GM18499 (cell line): ENCODE data around the gene OMG.
"Not testable (repeated sequence)": the region's sequence is repeated elsewhere in the genome, so short reads cannot be mapped to it uniquely, and the experiment has no call there.

Source experiments
- ATAC-seq: cut with Tn5 transposase; IDR thresholded peaks from one replicate; pipeline ENCODE4 v1.9.1; 2021; ENCODE audit warnings: moderate number of reproducible peaks; ENCODE audit not compliant: insufficient read depth, unreplicated experiment

The OMG gene

GRCh38 chr17:31309556-31309955 is 12.5 kb upstream of the OMG start:
- no peak for ATAC-seq

DNA sequence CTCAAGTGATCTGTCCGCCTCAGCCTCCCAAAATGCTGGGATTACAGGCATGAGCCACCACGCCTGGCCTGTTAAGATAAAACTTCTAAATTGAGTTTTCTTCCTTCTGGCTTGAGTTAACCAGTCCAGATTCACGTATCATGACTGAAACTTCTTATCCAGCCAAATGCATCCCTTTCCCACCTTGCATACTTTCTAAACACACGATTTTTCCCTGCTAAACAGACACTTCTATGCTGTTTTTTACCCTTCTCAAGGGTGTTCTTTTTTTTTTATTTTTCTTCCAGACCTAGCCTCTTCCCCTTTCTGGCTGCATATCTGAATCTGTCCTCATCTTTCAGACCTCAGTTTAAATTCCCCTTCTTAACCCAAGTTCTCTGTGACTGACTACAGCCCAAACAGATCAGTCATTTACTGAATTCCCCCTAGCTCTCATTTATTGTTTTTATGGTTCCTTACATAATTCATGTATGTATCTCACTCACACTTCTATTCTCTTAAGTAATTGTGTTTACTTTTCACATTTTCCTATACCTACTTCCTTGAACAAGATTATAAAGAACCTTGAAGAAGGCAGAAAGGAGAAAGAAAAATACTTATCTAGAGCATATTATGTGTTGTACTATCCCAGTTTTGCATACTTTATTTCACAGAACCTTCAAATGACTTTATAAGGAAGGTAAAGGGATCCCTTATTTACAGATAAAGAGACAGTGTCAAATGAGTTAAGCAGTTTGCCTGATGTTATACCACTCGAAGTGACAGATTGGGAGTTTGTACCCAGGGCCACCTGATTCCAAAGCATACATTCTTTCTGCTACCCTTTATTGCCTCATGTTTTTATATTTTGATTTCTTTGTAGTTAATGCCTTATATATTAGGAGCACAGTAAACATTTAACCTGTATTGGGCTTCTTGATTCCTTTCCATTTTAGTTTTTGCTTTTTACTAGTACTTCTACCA is 11.6 kb upstream of the OMG start:
- no peak for ATAC-seq

DNA sequence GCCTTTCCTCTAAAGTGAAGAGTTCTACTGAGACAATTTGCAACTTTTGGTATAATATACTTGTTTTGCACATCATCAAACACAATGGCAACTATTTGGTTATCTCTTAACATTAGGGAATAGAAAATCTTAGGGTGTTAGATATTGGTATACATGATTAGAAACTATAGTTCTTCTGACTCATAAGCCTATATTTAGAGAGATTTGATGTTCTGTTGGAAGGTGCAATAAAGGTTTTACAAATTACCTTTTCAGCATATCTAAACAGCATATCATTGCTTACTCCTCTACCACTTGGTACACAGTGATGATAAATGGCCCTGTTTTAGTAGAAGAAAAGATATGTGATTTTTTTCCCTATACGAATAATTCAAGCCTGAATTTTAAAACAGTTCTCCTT is 10.6 kb upstream of the OMG start:
- no peak for ATAC-seq

- no peak for ATAC-seq
Measured at GRCh38 chr17:31299624-31300023, 2.6 kb upstream of the OMG start.

- ATAC-seq = no peak
Measured at GRCh38 chr17:31296142-31296541, 897 bp downstream of the OMG start.

GRCh38 chr17:31295489-31295871 is 1.6 kb downstream of the OMG start:
- no peak for ATAC-seq

DNA sequence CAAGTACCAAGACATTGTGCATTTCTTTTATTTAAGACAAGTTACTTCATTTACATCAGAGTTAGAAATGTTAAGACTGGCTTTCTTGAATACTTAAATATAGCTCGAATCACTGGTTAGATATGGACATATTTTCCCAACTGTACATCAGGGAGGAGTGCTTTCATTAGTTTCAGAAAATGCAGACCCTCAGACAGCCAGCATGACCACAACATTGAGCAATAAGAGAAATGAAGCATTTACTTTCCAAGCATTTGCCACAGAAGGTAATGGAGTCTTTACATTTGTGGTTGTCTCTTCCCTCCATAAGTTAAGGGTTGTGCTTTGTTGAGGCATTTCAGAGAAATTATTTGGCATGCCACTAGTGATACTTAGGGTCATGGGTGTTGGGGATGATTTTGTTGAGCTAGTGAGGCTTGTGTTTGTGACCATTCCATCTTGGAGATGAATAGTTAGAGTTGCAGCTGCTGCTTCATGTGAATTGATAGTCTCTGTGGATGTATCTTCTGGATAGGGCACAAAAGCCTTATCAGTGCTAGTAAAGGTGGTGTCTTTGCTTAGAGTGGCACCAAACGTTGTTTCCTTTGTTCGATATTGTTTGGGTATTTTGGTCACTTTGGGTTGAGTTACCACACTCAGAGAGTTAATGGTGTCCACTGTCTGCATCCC is 2.1 kb downstream of the OMG start:
- no peak for ATAC-seq

DNA sequence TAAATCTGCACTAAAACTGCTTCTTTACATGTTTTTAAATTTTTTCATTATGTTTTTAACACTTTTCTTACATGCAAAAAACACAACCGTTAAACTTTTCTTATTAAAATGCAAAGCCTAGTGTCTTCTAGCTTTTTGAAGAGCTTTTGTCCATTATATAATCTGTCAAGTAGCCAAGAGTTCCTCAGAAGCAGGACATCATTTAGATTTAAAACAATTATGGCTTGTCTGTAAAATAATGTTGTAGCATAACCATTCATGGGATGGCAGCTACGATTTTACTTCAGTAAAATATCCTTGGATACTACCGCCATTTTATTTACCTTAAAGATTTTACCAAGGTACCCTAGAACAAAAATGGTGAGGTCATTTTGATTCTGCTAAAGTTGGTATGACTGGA is 2.8 kb downstream of the OMG start:
- no peak for ATAC-seq

GRCh38 chr17:31293581-31293980 is 3.5 kb downstream of the OMG start:
- no peak for ATAC-seq

DNA sequence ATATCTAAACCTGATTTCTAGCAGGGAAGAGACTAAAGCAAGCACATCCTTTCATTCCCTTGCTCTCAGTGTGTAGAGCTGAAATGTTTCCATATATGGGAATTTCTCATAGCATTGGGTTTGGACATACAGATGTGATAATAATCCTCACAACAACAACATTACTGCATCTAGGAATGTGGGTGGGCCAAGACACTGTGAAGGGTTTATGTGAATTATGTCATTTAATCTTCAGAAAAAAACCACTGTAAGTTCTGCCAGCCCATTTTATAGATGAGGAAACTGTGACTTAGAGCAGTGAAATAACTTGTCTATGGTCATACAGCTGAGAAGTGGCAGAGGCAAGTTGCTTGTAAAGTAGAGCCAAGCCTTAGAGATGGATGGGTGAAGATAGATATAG is 5.2 kb downstream of the OMG start:
- no peak for ATAC-seq

DNA sequence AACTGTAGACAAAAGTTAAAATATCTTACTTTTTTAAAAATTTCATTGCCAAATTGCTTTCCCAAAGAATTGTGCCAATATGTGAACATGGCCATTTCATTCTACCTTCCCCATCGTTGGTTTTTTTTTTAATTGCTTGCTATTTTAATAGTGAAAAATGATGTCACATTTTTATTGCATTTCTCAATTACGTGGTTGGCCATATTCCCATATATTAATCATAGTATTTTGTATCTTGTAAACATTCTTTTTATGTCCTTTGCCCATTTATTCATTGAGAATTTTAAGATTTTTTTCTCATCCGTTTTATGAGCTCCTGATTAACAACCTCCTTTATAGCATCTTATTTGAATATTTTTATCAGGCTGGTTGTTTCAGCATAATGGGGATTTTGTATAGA is 7.2 kb downstream of the OMG start:
- ATAC-seq = no peak

DNA sequence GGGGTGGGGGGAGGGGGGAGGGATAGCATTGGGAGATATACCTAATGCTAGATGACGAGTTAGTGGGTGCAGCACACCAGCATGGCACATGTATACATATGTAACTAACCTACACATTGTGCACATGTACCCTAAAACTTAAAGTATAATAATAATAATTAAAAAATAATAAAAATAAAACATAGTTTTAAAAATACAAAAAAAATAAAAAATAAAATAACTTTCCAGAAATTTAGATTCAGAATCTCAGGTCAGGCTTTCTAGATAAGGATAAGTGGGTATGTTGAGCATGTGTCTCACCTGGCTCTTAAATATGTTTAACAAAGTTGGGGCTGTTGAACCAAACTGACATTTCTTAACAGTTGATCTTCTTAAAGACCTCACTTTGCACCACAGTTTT is 9.1 kb downstream of the OMG start:
- ATAC-seq = not testable (repeated sequence)

GRCh38 chr17:31286587-31286986 is 10.5 kb downstream of the OMG start:
- ATAC-seq = no peak

GRCh38 chr17:31283841-31284240 is 13.2 kb downstream of the OMG start:
- ATAC-seq = no peak

DNA sequence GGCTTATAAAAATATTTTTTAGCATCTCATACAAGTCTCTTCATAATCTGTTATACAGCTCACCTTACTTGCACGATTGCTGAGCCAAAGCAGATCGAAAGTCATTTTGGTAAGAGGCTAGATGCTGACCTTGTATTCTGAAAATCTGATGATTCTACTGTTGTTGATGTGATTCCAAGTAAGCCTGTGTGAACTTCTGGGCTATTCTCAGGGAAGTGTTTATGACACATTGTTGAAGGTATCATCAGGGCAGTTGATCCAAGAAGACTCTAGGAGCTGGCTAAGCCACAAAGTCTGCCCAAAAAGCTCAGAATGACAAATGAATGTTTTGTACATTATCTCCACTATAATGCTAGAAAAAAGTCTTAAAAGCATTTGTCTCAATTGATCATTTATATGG is 16.0 kb downstream of the OMG start:
- ATAC-seq = no peak

DNA sequence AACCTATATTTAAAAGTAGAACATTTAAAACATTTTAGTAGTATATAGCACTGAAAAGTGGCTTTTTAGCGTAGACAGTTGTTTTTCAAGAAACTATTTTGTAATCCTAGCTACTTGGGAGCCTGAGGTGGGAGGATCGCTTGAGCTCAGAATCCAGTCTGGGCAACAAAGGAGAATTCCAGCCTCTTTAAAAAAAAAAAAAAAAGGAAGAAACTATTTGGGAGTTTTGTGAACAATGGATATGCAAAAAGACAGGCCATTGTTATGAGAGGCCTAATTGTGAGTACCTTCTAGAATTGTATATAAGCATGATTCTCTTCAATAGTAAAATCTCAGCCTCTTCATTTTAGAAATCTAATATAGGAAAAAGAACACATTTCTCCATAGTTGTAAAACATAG is 17.6 kb downstream of the OMG start:
- no peak for ATAC-seq

DNA sequence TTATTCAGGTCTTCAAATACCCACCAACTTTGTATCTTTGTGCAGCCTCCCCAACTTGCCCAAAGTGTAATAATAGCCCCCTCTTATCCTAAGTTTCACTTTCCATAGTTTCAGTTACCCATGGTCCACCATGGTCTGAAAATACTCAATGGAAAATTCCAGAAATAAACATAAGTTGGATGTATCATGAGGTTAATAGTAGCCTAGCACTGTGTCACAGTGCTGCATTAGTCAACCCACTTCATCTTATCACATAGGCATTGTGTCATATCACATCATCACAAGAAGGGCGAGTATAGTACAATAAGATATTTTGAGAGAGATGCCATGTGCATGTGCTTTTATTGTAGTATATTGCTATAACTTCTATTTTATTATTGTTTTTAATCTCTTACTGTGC is 21.9 kb downstream of the OMG start:
- no peak for ATAC-seq

DNA sequence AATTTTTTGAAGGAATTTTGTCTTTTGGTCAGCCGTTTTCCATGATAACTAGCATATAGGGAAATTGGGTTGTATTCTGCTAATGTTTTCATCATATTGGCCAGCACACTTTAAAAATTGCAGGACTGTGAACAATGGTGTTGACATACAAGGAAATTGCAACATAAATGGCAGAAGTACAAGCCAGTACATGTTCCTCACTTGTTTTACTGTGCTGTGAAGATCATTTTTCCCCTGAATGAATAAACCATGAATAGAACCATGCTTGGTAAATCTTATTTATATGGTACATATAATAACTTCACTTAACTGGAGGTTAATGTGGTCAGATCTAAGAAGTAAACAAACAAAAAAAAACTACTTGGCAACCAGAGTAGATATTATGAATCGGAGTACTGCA is 22.8 kb downstream of the OMG start:
- ATAC-seq = no peak

DNA sequence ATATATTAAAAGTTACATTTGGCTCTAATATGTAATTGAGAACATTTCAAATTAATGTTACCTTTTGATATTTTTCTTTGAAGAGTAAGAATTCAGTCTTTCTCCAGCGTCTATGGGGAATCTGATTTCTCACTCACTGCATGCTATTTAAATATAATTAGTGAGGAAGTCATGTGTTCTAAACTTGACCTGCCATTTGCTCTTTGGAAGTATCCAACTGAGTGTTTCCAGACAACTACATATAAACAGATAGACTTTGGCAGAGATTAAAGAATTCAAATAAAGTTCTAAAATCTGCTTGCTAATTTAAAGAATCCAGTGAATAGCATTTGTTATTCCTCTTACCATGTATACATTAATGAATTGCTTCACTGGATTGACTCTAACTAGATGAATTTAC is 23.5 kb downstream of the OMG start:
- no peak for ATAC-seq

GRCh38 chr17:31272803-31273202 is 24.2 kb downstream of the OMG start:
- ATAC-seq = no peak

GRCh38 chr17:31272236-31272635 is 24.8 kb downstream of the OMG start:
- no peak for ATAC-seq

- ATAC-seq = no peak
Measured at GRCh38 chr17:31269578-31269983, 27.5 kb downstream of the OMG start.
